Smooth muscle cell (in vitro differentiated cells): ENCODE results near the gene NUAK1. TPM values are rescaled to one million over a fixed set of nuclear protein-coding genes. Genes with fewer than 3 reads are reported as not detected.
A peak's percentile ranks its signal among the peaks of the same experiment; 100 is the strongest.

ENCODE experiments used
- DNase-seq: peaks from one replicate; lab custom pipeline; 2025; ENCODE audit not compliant: unreplicated experiment; lab: John Stamatoyannopoulos, UW
- H2AFZ ChIP-seq: fragments of 200-600 bp; sonication (generic); 2 replicates; pipeline ENCODE4 v1.6.0; 2016; ENCODE audit warnings: antibody characterized with exemption, low read depth, mild to moderate bottlenecking
- H3F3A ChIP-seq: fragments of 200-600 bp; sonication (generic); 2 replicates; pipeline ENCODE4 v1.6.0; 2017; ENCODE audit warnings: antibody characterized with exemption, low read depth
- H3K27ac ChIP-seq: fragments of 200-600 bp; sonication (generic); 2 replicates; pipeline ENCODE4 v1.5.1; 2016; ENCODE audit warnings: low read depth, mild to moderate bottlenecking
- H3K27me3 ChIP-seq: fragments of 200-600 bp; sonication (generic); 2 replicates; pipeline ENCODE4 v1.6.1; 2016; ENCODE audit warnings: low read depth, mild to moderate bottlenecking
- H3K36me3 ChIP-seq: fragments of 200-600 bp; sonication (generic); 2 replicates; pipeline ENCODE4 v1.5.1; 2016; ENCODE audit warnings: low read depth
- H3K4me1 ChIP-seq: fragments of 200-600 bp; sonication (generic); 2 replicates; pipeline ENCODE4 v1.5.1; 2016; ENCODE audit warnings: low read depth
- H3K4me2 ChIP-seq: fragments of 200-600 bp; sonication (generic); 2 replicates; pipeline ENCODE4 v1.6.0; 2016; ENCODE audit warnings: mild to moderate bottlenecking
- H3K4me3 ChIP-seq: fragments of 200-600 bp; sonication (generic); 2 replicates; pipeline ENCODE4 v1.5.1; 2016; ENCODE audit warnings: mild to moderate bottlenecking
- H3K79me2 ChIP-seq: fragments of 200-600 bp; sonication (generic); 2 replicates; pipeline ENCODE4 v1.6.0; 2016; ENCODE audit warnings: low read depth, mild to moderate bottlenecking
- H3K9ac ChIP-seq: fragments of 200-600 bp; sonication (generic); 2 replicates; pipeline ENCODE4 v1.6.0; 2016; ENCODE audit warnings: low read depth
- H3K9me3 ChIP-seq: fragments of 200-600 bp; sonication (generic); replicated peaks from 2 replicates; pipeline ENCODE4 v1.5.1; 2016; ENCODE audit warnings: low read depth
- H4K20me1 ChIP-seq: fragments of 200-600 bp; sonication (generic); 2 replicates; pipeline ENCODE4 v1.6.0; 2016; ENCODE audit warnings: low read depth
- CTCF ChIP-seq: fragments of 200-600 bp; sonication (generic); IDR thresholded peaks from 2 replicates; pipeline ENCODE4 v1.5.1; 2017; ENCODE audit warnings: borderline replicate concordance, mild to moderate bottlenecking, antibody characterized with exemption; ENCODE audit not compliant: insufficient read depth, poor library complexity, severe bottlenecking
- WGBS: methylation state at CpG from one replicate; pipeline ENCODE4 v1.1.7; 2016; ENCODE audit warnings: low lambda C conversion rate; 5-methylcytosine and 5-hydroxymethylcytosine counted together
- polyA plus RNA-seq: library from polyadenylated mRNA; unstranded; fragments of >200 nt; fragmentation: Nextera tagmentation; extraction: Ambion mirVana; gene quantifications from 2 replicates; pipeline ENCODE4 v1.2.1, GENCODE V29; 2016
- total RNA-seq: library from RNA; depleted of rRNA; stranded (reverse); fragments of >200 nt; gene quantifications from 2 replicates; pipeline ENCODE4 v1.2.3, GENCODE V29; 2014

NUAK1 gene
- total and polyA plus RNA-seq, 2 experiments from 2014 or later = 35.3 to 64.2 TPM

- WGBS = 48% methylated on average over 3 of the region's 3 CpGs
- Histone ChIP-seq H3K4me1 (peaks cover 30% of the 10 kb centered on the region), H4K20me1 (peaks cover 61% of the 10 kb centered on the region), H3K4me2 (peak overlapping the region; percentile 82), H2AFZ (no peak overlapping the region), H3K9me3 (no peaks in the 10 kb centered on the region), H3K4me3 (no peak overlapping the region), H3K27me3 (no peaks in the 10 kb centered on the region), H3K27ac (no peak overlapping the region), H3K9ac (no peak overlapping the region), H3K36me3 (no peaks in the 10 kb centered on the region), H3F3A (peaks cover 30% of the 10 kb centered on the region), H3K79me2 (peaks cover 52% of the 10 kb centered on the region)
- DNase-seq = no peak
- no peak for TF ChIP-seq CTCF
Observed at GRCh38 chr12:106141452-106141851, 2.7 kb upstream of the NUAK1 start.

- Histone ChIP-seq H3K9me3 (no peaks in the 10 kb centered on the region), H3K27me3 (no peaks in the 10 kb centered on the region), H3K4me1 (peaks cover 30% of the 10 kb centered on the region), H3K36me3 (no peaks in the 10 kb centered on the region), H3K27ac (peak overlapping the region; percentile 92), H3K9ac (peak overlapping the region; percentile 88), H4K20me1 (peaks cover 61% of the 10 kb centered on the region), H3K4me2 (peak overlapping the region; percentile 82), H3K4me3 (peak overlapping the region; percentile 88), H3F3A (peaks cover 30% of the 10 kb centered on the region), H3K79me2 (peaks cover 56% of the 10 kb centered on the region), H2AFZ (no peak overlapping the region)
- DNase-seq = no peak
- TF ChIP-seq CTCF = no peak
Observed at GRCh38 chr12:106141003-106141402, 2.2 kb upstream of the NUAK1 start.

- Histone ChIP-seq H3K79me2 (peaks cover 62% of the 10 kb centered on the region), H3K9me3 (no peaks in the 10 kb centered on the region), H3K36me3 (no peaks in the 10 kb centered on the region), H3K4me1 (peaks cover 36% of the 10 kb centered on the region), H3K9ac (peak overlapping the region; percentile 88), H3F3A (peaks cover 31% of the 10 kb centered on the region), H3K4me3 (peak overlapping the region; percentile 88), H3K4me2 (peak overlapping the region; percentile 82), H3K27ac (peak overlapping the region; percentile 92), H3K27me3 (no peaks in the 10 kb centered on the region), H2AFZ (no peak overlapping the region), H4K20me1 (peaks cover 67% of the 10 kb centered on the region)
- DNase-seq = no peak
- no peak for TF ChIP-seq CTCF
- WGBS = 18% methylated on average over 15 of the region's 15 CpGs
Observed at GRCh38 chr12:106140223-106140986, 1.7 kb upstream of the NUAK1 start.
